Neural cell (in vitro differentiated cells): Measurements from ENCODE around the gene PDE6H.

ENCODE experiments used
- CTCF ChIP-seq: fragments of 450-650 bp; IDR thresholded peaks from 2 replicates; pipeline ENCODE4 v1.5.1; 2014; ENCODE audit warnings: antibody characterized with exemption, mild to moderate bottlenecking, moderate library complexity; ENCODE audit not compliant: poor library complexity, severe bottlenecking
- POLR2AphosphoS5 ChIP-seq: IDR thresholded peaks from 2 replicates; pipeline ENCODE4 v1.6.1; 2012
- RAD21 ChIP-seq: fragments of 450-650 bp; conservative IDR thresholded peaks from 2 replicates; pipeline ENCODE4 v1.6.1; 2014; ENCODE audit warnings: antibody characterized with exemption, mild to moderate bottlenecking, moderate library complexity
- SMC3 ChIP-seq: fragments of 450-650 bp; conservative IDR thresholded peaks from 2 replicates; pipeline ENCODE4 v1.6.1; 2014; ENCODE audit warnings: antibody characterized with exemption, mild to moderate bottlenecking, moderate library complexity; ENCODE audit not compliant: poor library complexity

GRCh38 chr12:15011162-15011561 is 38.3 kb downstream of the PDE6H start:
- no peak for TF ChIP-seq SMC3
- no peak for TF ChIP-seq RAD21
- TF ChIP-seq CTCF, result no peak
- TF ChIP-seq POLR2AphosphoS5, result no peak
